ENCODE data around the gene PNPLA8. TPM values are rescaled to one million over a fixed set of nuclear protein-coding genes. Genes with fewer than 3 reads are reported as not detected.

The PNPLA8 gene
- total RNA-seq, 1 donor from 2014 or later: 23.1 TPM

- Mint-ChIP-seq H3K27me3 (ENCODE audit: low read depth, unreplicated experiment) (no peaks in the 10 kb centered on the region), H3K4me3 (ENCODE audit: unreplicated experiment) (no peak overlapping the region), H3K27ac (ENCODE audit: unreplicated experiment) (no peak overlapping the region), H3K4me1 (ENCODE audit: low read depth, unreplicated experiment) (peaks cover 21% of the 10 kb centered on the region), H3K9me3 (ENCODE audit: unreplicated experiment) (no peaks in the 10 kb centered on the region), H3K36me3 (ENCODE audit: low read depth, unreplicated experiment) (no peaks in the 10 kb centered on the region)
- Histone ChIP-seq H3K27me3 (ENCODE audit: insufficient read depth, low read length) (no peaks in the 10 kb centered on the region), H4K20me1 (ENCODE audit: insufficient read depth, low read length) (no peaks in the 10 kb centered on the region), H3K79me2 (ENCODE audit: insufficient read depth, low read length) (peaks cover 25% of the 10 kb centered on the region), H3K9ac (ENCODE audit: low read length) (no peak overlapping the region), H3K4me3 (ENCODE audit: insufficient read depth, low read depth, low read length) (no peak overlapping the region), H3K9me3 (ENCODE audit: insufficient read depth, low read depth, low read length) (no peaks in the 10 kb centered on the region), H3K4me2 (ENCODE audit: low read length) (no peak overlapping the region), H3K4me1 (ENCODE audit: insufficient read depth, low read length) (no peaks in the 10 kb centered on the region), H3K36me3 (ENCODE audit: insufficient read depth, low read length) (no peaks in the 10 kb centered on the region), H3K27ac (ENCODE audit: low read depth, low read length) (no peak overlapping the region), H2AFZ (ENCODE audit: low read depth, low read length) (no peak overlapping the region)
- TF ChIP-seq, protein P1, sequence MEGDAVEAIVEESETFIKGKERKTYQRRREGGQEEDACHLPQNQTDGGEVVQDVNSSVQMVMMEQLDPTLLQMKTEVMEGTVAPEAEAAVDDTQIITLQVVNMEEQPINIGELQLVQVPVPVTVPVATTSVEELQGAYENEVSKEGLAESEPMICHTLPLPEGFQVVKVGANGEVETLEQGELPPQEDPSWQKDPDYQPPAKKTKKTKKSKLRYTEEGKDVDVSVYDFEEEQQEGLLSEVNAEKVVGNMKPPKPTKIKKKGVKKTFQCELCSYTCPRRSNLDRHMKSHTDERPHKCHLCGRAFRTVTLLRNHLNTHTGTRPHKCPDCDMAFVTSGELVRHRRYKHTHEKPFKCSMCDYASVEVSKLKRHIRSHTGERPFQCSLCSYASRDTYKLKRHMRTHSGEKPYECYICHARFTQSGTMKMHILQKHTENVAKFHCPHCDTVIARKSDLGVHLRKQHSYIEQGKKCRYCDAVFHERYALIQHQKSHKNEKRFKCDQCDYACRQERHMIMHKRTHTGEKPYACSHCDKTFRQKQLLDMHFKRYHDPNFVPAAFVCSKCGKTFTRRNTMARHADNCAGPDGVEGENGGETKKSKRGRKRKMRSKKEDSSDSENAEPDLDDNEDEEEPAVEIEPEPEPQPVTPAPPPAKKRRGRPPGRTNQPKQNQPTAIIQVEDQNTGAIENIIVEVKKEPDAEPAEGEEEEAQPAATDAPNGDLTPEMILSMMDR (IDR thresholded peaks at IDR 0.05; ENCODE audit: insufficient read depth, low read depth, low read length): no peak
- TF ChIP-seq EZH2 (IDR thresholded peaks at IDR 0.05; ENCODE audit: insufficient read depth, low read length): no peak
- DNase-seq (ENCODE audit: low read depth) (no peak), FAIRE-seq (no peak)
Observed at GRCh38 chr7:108423089-108423989, 102.6 kb downstream of the PNPLA8 start.

DNA sequence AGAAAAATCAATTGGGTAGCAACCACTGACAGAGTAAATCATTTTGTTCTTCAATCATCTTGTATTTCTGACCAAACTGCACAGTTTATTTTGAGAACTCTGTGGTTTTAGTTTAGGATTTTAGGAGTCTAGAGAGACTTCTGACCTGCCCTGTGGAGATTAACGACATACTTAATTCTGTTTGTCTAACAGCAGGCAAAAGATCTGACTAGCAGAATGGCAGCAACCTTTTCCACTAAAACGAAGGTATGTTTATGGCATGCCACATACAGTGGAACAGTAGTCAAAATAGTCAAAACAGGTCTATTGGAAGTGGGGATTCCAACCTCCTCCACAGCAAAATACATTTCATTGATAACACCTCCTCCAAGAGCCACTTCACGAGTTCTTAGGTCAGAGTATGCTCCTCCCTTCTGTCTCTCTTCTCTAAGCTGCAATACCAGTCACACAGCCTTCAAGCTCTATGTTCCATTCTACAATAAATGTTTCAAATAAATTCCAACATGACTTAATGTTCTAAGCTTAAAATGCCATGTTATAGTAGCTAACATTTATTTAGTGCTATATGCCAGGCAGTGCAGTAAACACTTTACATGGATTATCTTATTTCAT, 104.1 kb downstream of the PNPLA8 start:
- Mint-ChIP-seq H3K27ac (ENCODE audit: unreplicated experiment) (no peak overlapping the region), H3K4me3 (ENCODE audit: unreplicated experiment) (no peak overlapping the region), H3K9me3 (ENCODE audit: unreplicated experiment) (no peaks in the 10 kb centered on the region), H3K4me1 (ENCODE audit: low read depth, unreplicated experiment) (peaks cover 29% of the 10 kb centered on the region), H3K27me3 (ENCODE audit: low read depth, unreplicated experiment) (no peaks in the 10 kb centered on the region), H3K36me3 (ENCODE audit: low read depth, unreplicated experiment) (no peaks in the 10 kb centered on the region)
- no peak for DNase-seq (ENCODE audit: low read depth)
- no peak for TF ChIP-seq EZH2 (IDR thresholded peaks at IDR 0.05; ENCODE audit: insufficient read depth, low read length)
- TF ChIP-seq, protein P1 (IDR thresholded peaks at IDR 0.05; ENCODE audit: insufficient read depth, low read depth, low read length): no peak
- Histone ChIP-seq H4K20me1 (ENCODE audit: insufficient read depth, low read length) (no peaks in the 10 kb centered on the region), H3K9me3 (ENCODE audit: insufficient read depth, low read depth, low read length) (no peaks in the 10 kb centered on the region), H3K4me1 (ENCODE audit: insufficient read depth, low read length) (no peaks in the 10 kb centered on the region), H2AFZ (ENCODE audit: low read depth, low read length) (no peak overlapping the region), H3K27me3 (ENCODE audit: insufficient read depth, low read length) (no peaks in the 10 kb centered on the region), H3K79me2 (ENCODE audit: insufficient read depth, low read length) (peaks cover 23% of the 10 kb centered on the region), H3K36me3 (ENCODE audit: insufficient read depth, low read length) (no peaks in the 10 kb centered on the region), H3K4me2 (ENCODE audit: low read length) (no peak overlapping the region), H3K4me3 (ENCODE audit: insufficient read depth, low read depth, low read length) (no peak overlapping the region), H3K27ac (ENCODE audit: low read depth, low read length) (no peak overlapping the region), H3K9ac (ENCODE audit: low read length) (no peak overlapping the region)
- no peak for FAIRE-seq

Other genes starting within 250 kb of the PNPLA8 start
- gene NRCAM, start 69.7 kb downstream of the PNPLA8 start, total RNA-seq: 7.9 and 9.3 TPM in 2 replicates
- 18.8 and 21.9 TPM in 2 replicates for gene THAP5, start 43.6 kb upstream of the PNPLA8 start, total RNA-seq
- gene DNAJB9, start 43.7 kb upstream of the PNPLA8 start, total RNA-seq: 25.2 and 27.5 TPM in 2 replicates